HG03354 (cell line): Measurements from ENCODE around the gene IL17REL.

Experiments used
- ATAC-seq: cut with Tn5 transposase; IDR thresholded peaks from one replicate; pipeline ENCODE4 v1.9.1; 2021; ENCODE audit warnings: mild to moderate bottlenecking; ENCODE audit not compliant: unreplicated experiment, poor library complexity, severe bottlenecking

Gene IL17REL

DNA sequence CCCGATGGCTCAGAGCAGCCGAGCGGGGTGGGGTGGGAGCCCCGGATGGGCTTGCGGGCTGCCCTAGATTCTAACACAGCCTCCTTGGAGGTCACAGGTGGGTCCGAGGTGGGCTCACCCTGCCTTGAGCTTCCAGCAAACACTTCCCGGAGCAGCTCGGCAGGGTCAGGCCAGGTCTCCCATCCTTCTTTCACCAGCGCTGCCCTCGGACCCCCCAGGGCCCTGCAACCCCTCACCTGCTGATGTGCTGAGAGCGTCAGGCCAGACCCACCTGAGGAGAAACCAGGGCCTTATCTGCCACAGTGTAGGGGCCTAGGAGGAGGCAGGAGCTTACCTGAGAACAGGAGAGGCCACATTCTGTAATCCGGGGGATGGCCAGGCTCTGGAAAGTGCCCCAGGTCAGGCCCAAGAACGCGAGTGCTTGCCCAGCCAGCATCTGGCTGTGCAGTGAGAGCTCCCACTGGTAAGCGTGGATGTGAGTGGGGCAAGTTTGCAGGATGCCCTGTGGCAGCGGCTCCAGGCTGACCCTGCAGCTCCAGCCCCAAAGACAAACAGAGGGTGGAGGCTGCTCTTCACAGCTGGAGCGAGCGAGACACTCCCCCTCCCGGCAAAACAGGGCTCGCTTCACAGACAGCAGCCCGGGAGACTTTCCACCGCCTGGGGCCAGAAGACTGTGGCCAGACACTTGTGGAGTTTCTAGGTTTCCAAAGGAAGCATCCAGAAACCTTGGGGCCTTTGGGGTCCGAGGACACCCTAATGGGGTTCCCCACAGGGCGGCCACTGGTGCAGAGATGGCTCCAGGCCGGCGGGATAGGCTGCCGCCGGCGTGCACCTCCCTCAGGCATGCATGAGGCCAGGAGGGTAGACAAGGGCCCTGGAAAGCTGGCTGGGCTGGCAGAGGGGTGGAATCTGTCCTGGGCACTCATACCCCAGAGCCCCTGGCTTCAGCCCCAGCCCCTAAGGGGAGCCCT lies at the start of gene IL17REL:
Gene IL17REL (minus strand): TSS at position 555 of the 971 bp plus-strand sequence. CDS start 119 bp downstream, at position 436.
- ATAC-seq = no peak

DNA sequence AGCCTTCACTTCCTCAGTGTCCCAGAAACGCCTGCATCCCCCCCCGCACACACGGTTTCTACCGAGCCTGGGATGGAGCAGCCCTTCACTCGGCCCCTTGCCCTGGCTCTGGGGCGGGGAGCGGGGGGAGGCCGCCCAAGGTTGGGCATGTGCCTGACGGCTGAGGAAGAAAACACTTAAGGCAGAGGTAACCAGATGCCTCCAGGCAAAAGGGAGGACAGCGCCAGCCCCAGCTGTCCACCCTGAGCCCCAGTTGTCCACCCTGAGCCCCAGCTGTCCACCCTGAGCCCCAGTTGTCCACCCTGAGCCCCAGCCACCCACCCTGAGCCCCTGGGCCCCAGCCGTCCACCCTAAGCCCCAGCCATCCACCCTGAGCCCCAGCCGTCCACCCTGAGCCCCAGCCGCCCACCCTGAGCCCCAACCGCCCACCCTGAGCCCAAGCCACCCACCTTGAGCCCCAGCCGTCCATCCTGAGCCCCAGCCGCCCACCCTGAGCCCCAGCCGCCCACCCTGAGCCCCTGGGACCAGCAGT lies 49.3 kb upstream of the IL17REL start:
- ATAC-seq = no peak

- ATAC-seq = no peak
These were observed 48.7 kb upstream of the IL17REL start for GRCh38 chr22:50061141-50061823.

DNA sequence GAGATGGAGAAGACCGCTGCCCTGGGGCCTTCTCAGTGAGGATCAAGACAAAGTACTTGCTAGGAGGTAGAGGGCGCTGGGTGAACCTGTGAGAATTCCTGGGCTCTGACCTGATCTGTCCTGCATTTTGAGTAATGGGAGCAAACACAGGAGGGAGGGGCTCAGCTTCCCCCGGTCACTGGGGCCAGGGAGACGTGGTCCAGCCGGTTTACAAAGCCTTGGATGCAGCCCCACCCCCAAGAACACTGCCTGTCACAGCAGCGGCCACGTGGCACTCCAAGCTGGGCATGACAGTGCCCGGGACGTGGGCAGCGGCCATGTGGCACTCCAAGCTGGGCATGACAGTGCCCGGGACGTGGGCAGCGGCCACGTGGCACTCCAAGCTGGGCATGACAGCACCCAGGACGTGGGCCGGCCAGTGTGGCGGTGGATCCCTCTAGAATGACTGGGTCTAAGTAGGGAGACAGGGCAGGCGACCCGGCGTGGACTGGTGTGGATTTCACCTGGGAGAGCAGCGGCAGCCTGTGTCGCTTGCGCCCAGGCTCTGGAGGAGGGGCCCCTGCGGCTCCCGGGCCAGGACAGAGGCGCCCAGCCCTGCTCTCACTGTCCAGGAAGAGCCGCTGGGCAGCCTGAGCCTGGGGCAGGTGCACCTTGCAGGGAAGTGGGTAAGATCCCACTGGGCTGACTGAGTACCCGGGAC lies 48.0 kb upstream of the IL17REL start:
- ATAC-seq = no peak

- no peak for ATAC-seq
These were observed 47.3 kb upstream of the IL17REL start for GRCh38 chr22:50059881-50060262.

GRCh38 chr22:50058906-50059880 lies 46.6 kb upstream of the IL17REL start:
- ATAC-seq = no peak

GRCh38 chr22:50058061-50058905 lies 45.7 kb upstream of the IL17REL start, which contains the start of gene TTLL8:
Gene TTLL8 (minus strand): TSS chr22:50058298.
- no peak for ATAC-seq

- no peak for ATAC-seq
These were observed 44.9 kb upstream of the IL17REL start for GRCh38 chr22:50057278-50058060.

GRCh38 chr22:50056214-50056972 lies 43.8 kb upstream of the IL17REL start:
- no peak for ATAC-seq

DNA sequence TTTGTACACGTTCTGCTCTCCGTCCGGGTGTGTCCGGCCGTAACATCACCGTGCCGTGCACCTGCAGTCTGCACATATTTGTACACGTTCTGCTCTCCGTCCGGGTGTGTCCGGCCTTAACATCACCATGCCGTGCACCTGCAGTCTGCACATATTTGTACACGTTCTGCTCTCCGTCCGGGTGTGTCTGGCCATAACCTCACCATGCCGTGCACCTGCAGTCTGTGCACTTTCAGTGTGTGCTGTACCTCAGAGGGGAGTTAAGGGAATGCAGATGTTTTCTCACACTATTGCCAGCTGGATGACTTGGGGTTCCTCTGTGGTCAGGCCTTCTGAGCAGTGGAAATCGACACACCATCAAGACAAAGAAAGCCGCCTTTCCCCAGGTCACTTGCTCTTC lies 41.3 kb upstream of the IL17REL start:
- ATAC-seq = no peak

DNA sequence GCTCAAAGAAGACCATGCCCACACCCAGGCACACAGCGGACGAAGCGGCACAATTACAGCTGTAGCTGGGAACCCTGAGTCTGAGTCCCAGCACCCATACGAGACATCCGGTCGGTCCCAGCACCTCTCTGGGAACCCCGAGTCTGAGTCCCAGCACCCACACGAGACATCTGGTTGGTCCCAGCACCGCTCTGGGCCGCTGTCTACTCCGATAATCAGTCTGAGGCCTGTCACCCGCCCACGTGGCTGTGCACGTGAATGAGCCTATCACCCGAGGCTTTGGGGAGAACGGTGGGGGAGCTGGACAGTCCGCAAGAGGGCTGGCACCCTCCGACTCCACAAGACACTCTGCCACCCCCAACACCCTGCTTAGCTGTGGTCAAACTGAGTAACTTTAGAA lies 39.4 kb upstream of the IL17REL start:
- no peak for ATAC-seq

DNA sequence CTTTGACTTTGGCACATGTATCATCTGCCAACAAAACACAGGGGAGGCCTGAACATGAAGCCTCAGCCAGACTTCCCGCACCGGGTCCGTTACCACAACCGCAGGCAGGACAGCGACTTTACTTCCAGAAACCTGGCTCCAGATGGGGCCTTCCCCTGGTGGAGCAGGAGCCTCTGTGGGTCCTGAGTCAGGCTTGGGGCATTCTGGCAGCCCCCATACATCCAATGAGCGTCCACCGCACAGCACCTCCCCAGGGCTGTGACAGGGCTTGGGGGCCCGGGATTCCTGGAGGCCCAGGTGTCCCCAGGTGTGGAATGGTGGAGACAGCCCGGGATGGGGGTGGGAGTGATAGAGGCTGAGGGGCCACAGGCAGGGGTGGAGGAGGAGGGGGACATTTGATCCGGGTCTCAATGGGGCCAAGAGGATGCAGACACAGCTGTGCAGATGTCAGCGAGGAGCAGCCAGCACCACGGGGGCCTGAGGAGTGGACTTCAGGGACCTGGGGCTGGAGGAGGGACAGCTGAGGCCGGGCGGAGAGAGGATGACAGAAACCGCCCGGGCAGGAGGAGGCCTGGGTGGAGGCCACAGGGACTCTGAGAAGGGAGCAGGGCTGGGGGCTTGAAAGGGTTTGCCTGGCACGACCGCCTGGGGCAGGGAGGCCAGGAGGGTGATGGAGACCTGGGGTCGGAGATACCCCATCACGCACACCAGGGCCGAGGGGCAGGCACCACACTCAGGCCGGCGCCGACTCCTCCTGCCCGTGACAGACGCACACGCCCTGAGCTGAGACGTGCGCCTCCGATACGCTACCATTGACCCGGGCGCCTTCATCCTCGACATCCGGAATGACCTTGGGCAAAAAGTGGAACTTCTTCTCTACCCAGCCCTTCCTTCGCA lies 37.0 kb upstream of the IL17REL start:
- ATAC-seq = no peak

GRCh38 chr22:50048836-50049235 lies 36.3 kb upstream of the IL17REL start:
- no peak for ATAC-seq

DNA sequence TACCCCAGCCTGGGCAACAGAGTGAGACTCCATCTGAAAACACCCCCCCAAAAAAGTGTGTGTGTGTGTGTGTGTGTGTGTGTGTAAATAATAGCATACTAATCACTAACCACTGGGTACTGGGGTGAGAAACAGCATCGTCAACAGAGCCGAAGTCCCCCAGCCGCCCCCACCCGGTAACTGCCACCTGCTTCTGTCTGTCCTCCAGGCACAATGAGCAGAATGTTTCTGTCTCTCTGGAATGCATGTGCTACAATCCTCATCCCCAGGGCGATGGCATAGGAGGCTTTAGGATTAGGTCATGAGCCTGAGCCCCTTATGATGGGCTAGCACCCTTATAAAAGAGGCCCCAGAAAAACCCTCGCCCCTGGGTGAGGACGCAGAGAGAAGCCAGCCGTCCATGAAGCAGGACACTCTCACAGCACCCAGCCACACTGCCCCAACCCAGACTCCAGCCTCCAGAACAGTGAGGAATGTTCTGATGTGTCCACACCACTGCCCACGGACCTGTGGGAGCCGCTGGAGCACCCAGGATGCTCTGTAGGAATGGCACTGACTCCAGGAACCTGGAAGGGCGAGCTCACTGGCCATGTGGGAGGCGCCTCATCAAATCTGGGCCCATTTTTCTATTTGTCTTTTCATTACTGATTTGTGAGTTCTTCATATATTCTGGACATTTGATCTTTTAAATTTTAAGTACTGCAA lies 35.6 kb upstream of the IL17REL start:
- no peak for ATAC-seq

- ATAC-seq = no peak
These were observed 34.8 kb upstream of the IL17REL start for GRCh38 chr22:50047346-50047745.
